Measurements from ENCODE around the gene TAOK2.

TAOK2 gene

DNA sequence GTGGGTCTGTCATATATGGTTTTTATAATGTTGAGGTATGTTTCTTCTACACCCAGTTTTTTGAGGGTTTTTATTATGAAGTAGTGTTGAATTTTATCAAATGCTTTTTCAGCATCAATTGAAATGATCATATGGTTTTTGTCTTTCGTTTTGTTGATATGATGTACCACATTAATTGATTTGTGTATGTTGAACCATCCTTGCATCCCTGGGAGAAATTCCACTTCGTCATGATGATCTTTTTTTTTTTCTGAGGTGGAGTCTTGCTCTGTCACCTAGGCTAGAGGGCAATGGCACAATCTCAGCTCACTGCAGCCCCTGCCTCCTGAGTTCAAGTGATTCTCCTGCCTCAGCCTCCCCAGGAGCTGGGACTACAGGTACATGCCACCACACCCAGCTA, 25.8 kb upstream of the TAOK2 start (continued):
- TF ChIP-seq, protein P1, sequence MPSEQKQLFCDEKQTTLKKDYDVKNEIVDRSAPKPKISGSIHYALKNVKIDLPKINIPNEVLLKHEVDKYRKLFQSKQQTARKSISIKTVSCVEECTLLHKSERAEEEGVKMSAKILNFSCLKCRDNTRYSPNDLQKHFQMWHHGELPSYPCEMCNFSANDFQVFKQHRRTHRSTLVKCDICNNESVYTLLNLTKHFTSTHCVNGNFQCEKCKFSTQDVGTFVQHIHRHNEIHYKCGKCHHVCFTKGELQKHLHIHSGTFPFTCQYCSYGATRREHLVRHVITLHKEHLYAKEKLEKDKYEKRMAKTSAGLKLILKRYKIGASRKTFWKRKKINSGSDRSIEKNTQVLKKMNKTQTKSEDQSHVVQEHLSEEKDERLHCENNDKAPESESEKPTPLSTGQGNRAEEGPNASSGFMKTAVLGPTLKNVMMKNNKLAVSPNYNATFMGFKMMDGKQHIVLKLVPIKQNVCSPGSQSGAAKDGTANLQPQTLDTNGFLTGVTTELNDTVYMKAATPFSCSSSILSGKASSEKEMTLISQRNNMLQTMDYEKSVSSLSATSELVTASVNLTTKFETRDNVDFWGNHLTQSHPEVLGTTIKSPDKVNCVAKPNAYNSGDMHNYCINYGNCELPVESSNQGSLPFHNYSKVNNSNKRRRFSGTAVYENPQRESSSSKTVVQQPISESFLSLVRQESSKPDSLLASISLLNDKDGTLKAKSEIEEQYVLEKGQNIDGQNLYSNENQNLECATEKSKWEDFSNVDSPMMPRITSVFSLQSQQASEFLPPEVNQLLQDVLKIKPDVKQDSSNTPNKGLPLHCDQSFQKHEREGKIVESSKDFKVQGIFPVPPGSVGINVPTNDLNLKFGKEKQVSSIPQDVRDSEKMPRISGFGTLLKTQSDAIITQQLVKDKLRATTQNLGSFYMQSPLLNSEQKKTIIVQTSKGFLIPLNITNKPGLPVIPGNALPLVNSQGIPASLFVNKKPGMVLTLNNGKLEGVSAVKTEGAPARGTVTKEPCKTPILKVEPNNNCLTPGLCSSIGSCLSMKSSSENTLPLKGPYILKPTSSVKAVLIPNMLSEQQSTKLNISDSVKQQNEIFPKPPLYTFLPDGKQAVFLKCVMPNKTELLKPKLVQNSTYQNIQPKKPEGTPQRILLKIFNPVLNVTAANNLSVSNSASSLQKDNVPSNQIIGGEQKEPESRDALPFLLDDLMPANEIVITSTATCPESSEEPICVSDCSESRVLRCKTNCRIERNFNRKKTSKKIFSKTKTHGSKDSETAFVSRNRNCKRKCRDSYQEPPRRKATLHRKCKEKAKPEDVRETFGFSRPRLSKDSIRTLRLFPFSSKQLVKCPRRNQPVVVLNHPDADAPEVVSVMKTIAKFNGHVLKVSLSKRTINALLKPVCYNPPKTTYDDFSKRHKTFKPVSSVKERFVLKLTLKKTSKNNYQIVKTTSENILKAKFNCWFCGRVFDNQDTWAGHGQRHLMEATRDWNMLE (tag by site-specific recombination; conservative IDR thresholded peaks at IDR 0.05; ENCODE audit: low read depth): no peak

DNA sequence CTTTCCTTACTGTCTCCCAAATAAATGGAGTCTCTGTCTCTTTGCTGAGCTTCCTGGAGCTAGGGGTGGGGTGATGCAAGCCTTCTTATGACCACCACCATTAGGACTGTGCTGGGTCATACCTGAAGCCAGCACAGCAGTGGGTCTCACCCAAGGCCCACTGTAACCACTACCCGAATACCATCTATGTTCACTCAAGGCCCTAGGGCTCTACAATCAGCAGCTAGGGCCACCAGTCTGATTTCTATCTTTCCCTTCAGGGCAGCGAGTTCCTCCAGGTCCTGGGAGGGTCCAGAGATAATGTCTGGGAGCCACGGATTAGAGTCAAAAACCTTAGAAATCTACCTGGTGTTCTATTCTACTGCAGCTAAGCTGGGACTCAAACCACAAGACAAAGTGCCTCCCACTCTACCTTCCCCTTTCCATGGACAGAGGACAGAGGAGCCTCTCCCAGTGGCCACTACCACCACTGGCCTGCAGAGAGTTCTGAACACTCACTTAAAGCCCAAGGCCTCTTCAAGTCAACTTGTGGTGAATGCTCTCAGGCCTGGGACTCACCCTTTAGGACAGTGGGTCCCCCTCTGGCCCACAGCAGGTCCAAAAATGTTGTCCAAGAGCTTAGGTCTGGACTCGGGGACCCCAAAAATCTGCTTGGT, 22.7 kb upstream of the TAOK2 start:
- TF ChIP-seq, protein P2, sequence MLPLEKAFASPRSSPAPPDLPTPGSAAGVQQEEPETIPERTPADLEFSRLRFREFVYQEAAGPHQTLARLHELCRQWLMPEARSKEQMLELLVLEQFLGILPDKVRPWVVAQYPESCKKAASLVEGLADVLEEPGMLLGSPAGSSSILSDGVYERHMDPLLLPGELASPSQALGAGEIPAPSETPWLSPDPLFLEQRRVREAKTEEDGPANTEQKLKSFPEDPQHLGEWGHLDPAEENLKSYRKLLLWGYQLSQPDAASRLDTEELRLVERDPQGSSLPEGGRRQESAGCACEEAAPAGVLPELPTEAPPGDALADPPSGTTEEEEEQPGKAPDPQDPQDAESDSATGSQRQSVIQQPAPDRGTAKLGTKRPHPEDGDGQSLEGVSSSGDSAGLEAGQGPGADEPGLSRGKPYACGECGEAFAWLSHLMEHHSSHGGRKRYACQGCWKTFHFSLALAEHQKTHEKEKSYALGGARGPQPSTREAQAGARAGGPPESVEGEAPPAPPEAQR (tag by site-specific recombination; IDR thresholded peaks at IDR 0.05): no peak
- TF ChIP-seq, protein P3, sequence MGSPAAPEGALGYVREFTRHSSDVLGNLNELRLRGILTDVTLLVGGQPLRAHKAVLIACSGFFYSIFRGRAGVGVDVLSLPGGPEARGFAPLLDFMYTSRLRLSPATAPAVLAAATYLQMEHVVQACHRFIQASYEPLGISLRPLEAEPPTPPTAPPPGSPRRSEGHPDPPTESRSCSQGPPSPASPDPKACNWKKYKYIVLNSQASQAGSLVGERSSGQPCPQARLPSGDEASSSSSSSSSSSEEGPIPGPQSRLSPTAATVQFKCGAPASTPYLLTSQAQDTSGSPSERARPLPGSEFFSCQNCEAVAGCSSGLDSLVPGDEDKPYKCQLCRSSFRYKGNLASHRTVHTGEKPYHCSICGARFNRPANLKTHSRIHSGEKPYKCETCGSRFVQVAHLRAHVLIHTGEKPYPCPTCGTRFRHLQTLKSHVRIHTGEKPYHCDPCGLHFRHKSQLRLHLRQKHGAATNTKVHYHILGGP (tag by site-specific recombination; IDR thresholded peaks at IDR 0.05): no peak
- TF ChIP-seq ZNF146 (tag by site-specific recombination; IDR thresholded peaks at IDR 0.05): no peak
- TF ChIP-seq ZNF423 (tag by site-specific recombination; IDR thresholded peaks at IDR 0.05): no peak
- no peak for TF ChIP-seq ZNF274 (IDR thresholded peaks at IDR 0.05; ENCODE audit: low read length)
- no peak for TF ChIP-seq ZNF274 (tag by site-specific recombination; IDR thresholded peaks at IDR 0.05; ENCODE audit: borderline replicate concordance)
- Histone ChIP-seq H3K36me3 (ENCODE audit: control insufficient read depth in 2 of 2, insufficient read depth in 1 of 2, low read length in 2 of 2) (no peaks in the 10 kb centered on the region), H3K4me3 (ENCODE audit: low read depth, low read length) (no peak overlapping the region), H3K9me3 (ENCODE audit: control insufficient read depth, insufficient read depth, low read depth, low read length) (no peaks in the 10 kb centered on the region), H3K27ac (ENCODE audit: extremely low read depth, low read depth, low read length) (no peak overlapping the region), H3K4me1 (ENCODE audit: control insufficient read depth, insufficient read depth, low read length) (no peaks in the 10 kb centered on the region)
- ChIA-PET POLR2A (interaction anchor here (1.5 to 2.0 kb wide), 2 partner anchors 11 to 22 kb away, joined by 5 to 7 read pairs; partner anchors contain the start of genes TAOK2 and TMEM219), CTCF (interaction anchor here (0.6 to 1.3 kb wide), 2 partner anchors 11 to 81 kb away, joined by 3 to 8 read pairs; partner anchors contain the start of gene TMEM219)

DNA sequence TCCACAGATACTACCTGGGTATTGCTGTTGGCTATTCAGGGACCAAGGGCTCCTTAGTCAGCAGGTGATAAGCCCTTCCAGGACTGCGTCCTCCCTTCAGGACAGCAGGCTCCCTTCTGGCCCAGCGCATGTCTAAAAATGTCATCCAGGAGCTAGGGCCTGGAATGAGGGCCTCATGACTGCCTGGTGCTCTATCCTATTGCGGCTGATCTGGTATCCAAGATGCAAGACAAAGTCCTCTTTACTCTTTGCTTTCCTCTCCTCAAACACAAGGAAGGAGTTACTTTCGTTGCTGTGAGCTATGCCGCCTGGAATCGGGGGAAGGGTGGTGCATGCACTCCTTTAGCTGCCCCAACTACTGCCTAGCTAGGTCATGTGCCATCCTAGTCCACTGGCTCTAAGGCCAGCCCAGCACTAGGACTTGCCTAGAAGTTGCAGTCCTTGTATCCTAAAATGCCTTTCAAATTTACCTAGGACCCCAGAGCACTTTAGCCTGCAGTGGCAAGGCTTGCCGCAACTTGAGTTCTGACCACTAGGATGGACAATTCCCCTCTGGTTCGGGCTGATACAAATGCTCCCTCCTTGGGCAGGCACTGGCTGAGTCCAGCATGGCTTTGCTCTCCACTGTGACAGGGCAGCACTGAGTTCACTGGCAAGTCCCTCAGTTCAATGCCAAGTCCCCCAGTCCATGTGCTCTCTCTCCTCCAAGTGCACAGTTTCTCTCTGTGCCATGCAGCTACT, 21.9 kb upstream of the TAOK2 start:
- TF ChIP-seq, protein P4, sequence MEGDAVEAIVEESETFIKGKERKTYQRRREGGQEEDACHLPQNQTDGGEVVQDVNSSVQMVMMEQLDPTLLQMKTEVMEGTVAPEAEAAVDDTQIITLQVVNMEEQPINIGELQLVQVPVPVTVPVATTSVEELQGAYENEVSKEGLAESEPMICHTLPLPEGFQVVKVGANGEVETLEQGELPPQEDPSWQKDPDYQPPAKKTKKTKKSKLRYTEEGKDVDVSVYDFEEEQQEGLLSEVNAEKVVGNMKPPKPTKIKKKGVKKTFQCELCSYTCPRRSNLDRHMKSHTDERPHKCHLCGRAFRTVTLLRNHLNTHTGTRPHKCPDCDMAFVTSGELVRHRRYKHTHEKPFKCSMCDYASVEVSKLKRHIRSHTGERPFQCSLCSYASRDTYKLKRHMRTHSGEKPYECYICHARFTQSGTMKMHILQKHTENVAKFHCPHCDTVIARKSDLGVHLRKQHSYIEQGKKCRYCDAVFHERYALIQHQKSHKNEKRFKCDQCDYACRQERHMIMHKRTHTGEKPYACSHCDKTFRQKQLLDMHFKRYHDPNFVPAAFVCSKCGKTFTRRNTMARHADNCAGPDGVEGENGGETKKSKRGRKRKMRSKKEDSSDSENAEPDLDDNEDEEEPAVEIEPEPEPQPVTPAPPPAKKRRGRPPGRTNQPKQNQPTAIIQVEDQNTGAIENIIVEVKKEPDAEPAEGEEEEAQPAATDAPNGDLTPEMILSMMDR (tag by site-specific recombination; IDR thresholded peaks at IDR 0.05): 0 out of 2 replicates have a peak, but pooled peaks have one; percentile 9
- TF ChIP-seq ZNF335 (tag by site-specific recombination; conservative IDR thresholded peaks at IDR 0.05): peak; percentile 39; the same call in 1 of the 2 replicates
- TF ChIP-seq HOXD13 (CRISPR knock-in tag; IDR thresholded peaks at IDR 0.05; ENCODE audit: borderline replicate concordance): no peak
- H3K4me1 ChIP-seq (ENCODE audit: control insufficient read depth, insufficient read depth, low read length): no peaks in the 10 kb centered on the region
- no peaks in the 10 kb centered on the region for H3K9me3 ChIP-seq (ENCODE audit: control insufficient read depth, insufficient read depth, low read depth, low read length)
- H3K27ac ChIP-seq (ENCODE audit: extremely low read depth, low read depth, low read length): no peak overlapping the region
- H3K36me3 ChIP-seq (ENCODE audit: control insufficient read depth in 2 of 2, insufficient read depth in 1 of 2, low read length in 2 of 2): no peaks in the 10 kb centered on the region
- POLR2A ChIA-PET: interaction anchor here (2.0 kb wide), 1 partner anchor 10 kb away, joined by 7 read pairs; the partner anchor contains the start of gene TMEM219
- CTCF ChIA-PET: interaction anchor here (1.3 kb wide), 1 partner anchor 10 kb away, joined by 8 read pairs; the partner anchor contains the start of gene TMEM219
- H3K4me3 ChIP-seq (ENCODE audit: low read depth, low read length): no peak overlapping the region

Data from HEK293 (cell line).